ENCODE data around the gene MCTP1.

The MCTP1 gene

GRCh38 chr5:94746731-94747124 is 538.2 kb downstream of the MCTP1 start:
- DNase-seq: peak; percentile 72

DNA sequence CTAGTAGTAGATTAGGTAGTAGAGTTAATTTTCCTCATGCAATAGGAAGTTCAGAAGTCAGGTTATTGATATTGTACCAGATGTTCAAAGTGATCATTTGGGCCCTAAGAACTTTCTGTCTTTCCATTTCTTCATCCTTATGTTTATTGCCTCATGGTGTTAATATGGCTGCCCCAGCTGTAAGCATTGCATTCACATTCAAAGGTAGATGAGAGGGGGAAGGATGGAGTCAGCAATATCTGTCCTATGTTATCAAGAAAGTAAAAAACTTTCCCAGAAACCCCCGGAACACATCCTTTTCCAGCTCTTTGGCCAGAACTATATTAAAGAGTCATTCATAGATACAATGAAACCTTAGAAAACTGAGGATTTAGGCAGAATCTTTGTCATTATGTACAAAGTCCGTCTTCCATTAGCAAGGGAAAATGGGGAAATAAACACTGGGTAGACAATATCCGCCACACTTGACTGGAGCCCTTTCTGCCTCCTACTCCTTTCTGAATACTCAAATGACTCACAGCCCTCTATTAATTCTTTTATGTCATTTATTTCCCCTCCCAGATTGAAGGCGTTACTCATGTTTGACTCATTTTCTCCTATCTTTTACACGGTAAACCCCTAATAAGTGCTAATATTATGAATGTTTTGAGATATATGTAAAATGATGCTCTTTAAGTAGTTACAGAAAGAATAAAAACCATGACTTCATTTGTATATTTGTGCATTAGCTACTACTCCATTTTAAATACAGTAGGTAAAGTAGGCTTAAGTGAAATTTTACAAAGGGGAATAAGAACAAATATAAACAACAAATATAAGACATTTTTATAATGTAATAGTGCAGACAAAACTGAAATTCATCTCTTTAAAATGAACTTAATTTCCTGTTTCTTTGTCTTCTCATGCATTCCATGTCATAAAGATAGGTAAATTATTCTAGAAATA is 538.8 kb downstream of the MCTP1 start:
- peak; percentile 77 for DNase-seq

GRCh38 chr5:94744906-94745305 is 540.0 kb downstream of the MCTP1 start:
- DNase-seq: no peak

GRCh38 chr5:94742852-94743251 is 542.0 kb downstream of the MCTP1 start:
- DNase-seq: no peak

- no peak for DNase-seq
Measured at GRCh38 chr5:94740286-94740685, 544.6 kb downstream of the MCTP1 start.

DNA sequence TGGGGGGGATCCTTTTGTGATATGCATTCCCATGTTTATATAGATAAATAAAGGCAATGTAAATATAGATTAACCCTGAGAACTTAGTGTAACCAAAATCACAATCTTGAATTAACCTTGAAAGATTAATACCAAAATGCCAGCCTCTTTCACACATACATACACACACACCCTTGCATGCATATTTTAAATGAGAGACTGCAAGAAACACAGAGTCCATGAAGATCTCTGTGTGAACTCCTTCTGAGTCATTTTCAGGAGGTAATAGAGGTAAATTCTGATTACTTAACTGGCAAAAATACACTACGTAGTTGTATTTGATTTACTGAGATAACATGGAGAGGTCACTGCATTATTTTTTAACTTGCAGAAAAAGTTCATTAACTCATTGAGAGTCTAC is 548.4 kb downstream of the MCTP1 start:
- no peak for DNase-seq

GRCh38 chr5:94731471-94731870 is 553.4 kb downstream of the MCTP1 start:
- no peak for DNase-seq

DNA sequence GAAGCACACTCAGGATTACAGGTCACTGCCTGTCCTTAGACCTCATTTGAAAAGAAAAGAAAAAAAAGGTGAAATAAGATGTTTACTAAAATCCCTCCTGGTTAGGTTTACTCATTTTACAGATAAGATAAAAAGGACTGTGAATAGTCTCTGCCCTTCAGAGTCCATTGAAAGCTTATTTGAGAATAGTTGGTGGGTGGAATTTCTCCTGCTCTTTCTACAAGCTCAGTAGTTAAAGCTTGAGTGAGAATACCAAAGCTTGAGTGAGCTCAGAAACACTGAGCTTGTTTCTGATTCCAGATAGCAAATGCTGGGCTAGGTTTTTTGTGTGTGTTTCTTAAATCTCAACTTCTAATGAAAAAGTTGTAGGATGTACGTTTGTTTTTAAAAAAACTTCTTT is 559.8 kb downstream of the MCTP1 start:
- peak; percentile 26 for DNase-seq

- DNase-seq: no peak
Measured at GRCh38 chr5:94715768-94716167, 569.1 kb downstream of the MCTP1 start.

DNA sequence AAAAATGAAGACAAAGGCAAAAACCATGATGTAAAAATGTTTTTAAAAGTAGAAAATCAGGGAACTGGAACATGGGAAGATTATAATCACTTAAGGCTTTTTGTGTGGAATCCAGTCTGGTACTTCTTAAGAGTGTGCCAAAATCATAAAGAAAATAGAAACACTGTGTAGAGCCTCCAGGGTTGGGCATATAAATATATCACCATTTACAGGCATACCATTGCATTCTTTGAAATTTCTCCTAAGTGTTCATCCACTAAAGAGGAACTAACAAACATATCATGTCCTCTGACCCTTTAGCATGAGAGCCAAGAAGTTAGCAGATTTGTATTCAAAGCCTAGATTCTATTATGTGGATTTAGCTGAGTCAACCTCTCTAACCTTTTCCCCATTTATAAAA is 573.1 kb downstream of the MCTP1 start:
- DNase-seq: no peak

DNA sequence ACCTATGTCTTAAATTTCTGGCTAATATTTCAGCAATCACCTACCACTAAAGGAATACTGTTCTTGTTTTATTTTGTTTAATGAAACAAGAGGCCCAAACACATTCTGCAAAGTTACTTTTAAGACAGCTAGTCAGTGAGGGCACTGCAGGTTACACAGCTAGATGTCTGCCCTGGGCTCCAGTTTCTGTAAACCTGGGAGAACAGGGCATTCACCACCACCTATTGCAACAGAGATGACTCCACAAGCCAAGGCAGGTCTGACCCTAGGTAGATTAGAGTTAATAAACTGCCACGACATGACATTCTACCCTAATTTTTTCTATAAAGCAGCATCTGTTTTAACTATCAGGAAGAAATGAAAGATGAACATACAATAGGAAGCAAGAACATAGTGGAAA is 575.6 kb downstream of the MCTP1 start:
- DNase-seq: no peak

DNA sequence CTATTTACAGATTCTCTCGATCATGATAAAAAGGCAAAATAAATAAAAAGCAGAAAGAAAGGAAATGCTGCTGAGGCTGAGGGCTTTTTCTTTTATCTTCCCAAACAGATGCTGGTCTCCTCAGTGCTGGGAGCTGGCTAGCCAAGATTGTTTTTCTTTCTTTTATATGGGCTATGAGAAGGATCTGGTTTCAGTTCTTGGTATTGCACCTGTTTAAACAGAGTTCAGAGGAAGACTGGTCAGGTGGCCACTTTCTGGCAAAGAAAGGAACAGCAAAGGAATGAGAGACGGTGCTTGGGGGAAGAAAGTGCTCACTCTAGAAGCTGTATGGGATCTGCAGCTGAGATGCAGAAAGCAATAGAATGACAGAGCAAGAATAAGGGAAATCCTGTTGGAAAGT is 577.5 kb downstream of the MCTP1 start:
- no peak for DNase-seq

DNA sequence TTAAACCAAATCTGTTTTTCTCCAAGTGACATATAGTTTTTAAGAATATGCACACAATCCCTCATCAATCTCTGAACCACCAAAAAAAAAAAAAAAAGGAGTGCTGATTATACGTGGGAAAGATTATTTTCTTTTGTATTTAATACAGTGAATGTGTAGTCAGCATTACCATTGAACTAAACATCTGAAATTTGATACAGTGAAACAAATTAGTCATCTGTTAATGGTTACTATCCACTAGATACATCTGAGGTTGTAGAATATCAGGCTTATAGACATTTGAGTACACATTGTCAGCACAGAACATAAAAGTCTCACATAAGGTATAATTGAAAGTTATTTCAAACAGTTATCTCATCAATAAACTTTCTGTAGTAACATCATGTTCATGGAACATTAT is 579.5 kb downstream of the MCTP1 start:
- DNase-seq: no peak

DNA sequence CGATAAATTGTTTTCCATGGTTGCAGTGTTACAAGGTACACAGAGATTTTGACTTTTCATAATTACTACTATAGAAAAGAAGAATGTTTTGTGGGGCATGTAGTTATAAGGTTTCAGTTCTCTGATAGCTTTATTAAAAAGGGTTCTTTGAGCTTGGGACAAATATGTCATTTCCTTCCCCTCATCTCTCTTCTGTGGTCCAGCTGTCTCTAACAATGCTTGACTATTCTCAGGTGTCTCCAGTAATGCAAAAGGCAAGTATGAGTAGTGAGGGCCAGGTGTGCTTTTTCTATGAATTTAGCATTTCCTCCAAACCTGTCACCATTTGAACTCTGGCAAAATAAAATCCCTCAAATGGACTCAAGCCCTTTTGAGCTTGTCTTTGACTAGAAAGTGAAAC is 582.2 kb downstream of the MCTP1 start:
- no peak for DNase-seq

DNA sequence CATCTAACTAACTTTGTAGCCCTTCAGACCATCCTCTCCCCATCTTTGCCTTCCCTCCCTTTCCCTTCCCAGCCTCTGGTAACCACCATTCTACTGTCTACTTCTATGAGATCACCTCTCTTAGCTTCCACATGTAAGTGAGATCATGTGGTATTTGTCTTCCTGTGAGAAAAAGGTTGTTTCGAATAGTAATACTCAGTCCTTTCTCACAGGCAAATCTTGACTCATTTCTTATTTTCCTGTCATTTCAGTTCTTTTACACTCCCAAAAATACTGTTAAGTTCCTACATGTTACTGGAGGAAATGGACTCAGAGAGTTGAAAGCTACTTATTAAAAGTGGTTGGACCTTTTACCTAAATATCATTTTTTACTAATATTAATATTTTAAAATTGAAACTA is 584.3 kb downstream of the MCTP1 start:
- no peak for DNase-seq

DNA sequence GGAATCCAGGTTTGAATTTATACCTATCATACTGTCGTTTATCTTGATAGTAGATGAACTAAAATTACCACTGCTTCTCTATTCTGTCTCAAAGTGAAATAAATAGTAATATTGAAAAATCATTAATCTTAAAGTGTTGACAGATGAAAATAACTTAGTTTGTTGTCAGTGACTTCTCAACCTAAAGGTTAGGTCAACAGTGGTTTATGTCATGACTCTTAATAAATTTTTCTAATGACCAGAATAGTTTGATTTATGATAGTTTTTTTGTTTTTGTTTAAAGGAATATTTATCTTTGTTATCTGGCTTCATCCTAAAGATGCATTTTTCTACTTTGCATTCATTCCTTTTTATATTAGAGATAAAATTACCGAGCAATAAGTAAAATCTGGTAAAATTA is 585.3 kb downstream of the MCTP1 start:
- DNase-seq: no peak

GRCh38 chr5:94698197-94698596 is 586.7 kb downstream of the MCTP1 start:
- no peak for DNase-seq

DNA sequence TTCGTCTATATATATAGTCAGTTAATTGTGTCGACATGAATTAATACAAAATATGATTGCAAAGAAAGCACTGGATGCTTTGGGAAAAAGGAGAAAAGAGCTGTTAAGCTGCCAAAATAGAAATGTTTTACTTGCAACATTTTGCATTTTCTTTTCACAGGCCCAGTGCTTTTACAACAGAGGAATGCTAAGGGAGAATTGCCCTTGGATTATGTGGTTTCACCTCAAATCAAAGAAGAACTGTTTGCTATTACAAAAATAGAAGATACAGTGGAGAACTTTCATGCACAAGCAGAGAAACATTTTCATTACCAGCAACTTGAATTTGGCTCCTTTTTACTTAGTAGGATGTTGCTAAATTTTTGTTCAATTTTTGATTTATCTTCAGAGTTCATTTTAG is 590.2 kb downstream of the MCTP1 start:
- DNase-seq: peak; percentile 12

GRCh38 chr5:94693845-94694370 is 591.0 kb downstream of the MCTP1 start:
- no peak for DNase-seq

DNA sequence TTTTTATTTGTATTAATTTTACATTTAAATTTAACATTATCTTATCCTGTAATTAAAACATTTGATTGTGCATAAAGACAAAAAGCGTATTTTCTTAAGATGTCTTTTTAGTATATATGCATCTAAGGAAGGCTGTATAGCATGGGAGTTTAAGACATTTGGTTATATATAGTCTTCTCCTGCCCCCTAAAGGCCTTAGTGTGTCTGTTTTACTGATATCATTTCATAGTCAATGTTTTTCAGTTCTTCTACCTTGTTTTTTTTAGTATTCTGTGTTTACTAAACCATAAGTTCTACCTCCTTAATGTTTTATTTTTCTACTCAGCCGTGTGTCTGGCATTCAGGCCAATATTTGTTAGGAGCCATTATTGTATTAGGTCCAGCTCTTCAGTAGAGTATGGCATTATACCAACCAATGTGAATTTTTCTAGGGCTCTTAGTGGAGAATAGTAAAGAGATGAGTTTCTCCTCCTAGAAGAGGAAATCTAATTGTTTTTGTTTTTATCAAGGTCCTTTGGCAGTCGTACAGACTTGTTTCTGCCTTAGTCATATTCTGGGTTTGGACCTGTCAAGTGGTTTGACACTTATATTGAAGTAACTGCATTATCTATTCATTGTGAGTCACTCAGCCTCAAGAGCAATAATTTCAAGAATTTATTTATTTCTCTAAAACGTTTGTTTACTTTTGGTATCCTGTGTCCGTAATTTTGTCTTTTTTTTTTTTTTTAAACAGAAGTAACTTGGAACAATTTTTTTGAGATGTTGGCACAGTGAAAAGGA is 591.7 kb downstream of the MCTP1 start:
- DNase-seq: peak; percentile 94

DNA sequence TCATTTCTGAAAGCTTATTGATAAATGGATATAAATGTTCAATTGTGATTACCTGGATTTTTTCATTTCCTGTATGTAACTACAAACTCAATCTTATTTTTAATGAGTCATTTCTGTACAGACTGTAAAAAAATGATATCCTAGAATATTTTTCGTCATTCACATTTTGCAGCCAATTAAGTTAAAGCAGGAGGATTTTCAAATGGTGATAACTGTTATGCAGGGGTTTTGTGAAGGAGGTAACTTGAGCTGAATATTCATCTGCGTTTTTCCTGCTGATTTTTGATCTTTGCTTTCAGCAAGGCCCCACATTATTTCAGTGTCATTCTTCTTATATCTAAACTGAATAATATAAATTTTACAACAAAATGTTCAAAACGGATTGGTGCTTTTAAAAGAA is 592.3 kb downstream of the MCTP1 start:
- no peak for DNase-seq

- DNase-seq: peak; percentile 84
Measured at GRCh38 chr5:94691949-94692348, 592.9 kb downstream of the MCTP1 start.

DNA sequence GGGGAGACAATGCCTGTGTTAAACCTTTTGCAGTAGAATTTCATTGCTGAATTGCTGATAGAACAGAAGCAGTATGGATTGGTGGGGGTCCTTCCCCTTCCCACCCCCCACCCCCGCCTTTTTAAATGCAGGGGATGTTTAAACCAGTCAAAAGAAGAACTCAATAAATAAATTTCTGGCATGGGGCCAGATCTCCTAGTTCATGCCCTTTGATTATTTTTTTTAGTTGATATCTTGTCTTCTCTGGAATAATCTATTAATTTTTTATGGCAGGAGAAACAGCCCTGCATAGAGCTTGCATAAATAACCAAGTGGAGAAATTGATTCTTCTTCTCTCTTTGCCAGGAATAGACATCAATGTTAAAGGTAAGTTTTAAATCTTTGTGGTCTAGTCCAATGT is 593.6 kb downstream of the MCTP1 start:
- DNase-seq: no peak

DNA sequence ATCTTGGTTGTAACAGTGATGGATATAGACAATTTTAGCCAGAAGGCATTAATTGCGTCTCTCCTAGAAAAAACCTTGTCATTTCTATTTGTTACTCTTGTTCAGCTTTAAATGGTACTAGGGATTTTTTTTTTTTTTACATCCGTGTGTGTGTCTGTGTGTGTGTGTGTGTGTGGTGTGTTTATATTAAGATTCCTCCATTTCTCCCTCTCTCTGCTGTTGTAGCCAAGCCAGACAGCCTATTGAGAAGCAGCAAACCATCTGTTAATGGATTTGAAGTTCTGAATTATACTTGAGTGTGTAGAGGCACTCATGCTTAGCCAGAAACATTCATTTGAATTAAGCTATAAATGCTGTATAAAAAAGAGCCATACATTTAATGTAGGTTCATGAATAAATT is 594.1 kb downstream of the MCTP1 start:
- DNase-seq: no peak
